HCT116 (cell line): ENCODE measurements around the gene OR5I1. TPM values are rescaled to one million over a fixed set of nuclear protein-coding genes. Genes with fewer than 3 reads are reported as not detected.

Experiments
- ATAC-seq: fragments of 200-7000 bp; cut with Tn5 transposase; 2 replicates; pipeline ENCODE4 v1.9.1; 2020; ENCODE audit warnings: mild to moderate bottlenecking, moderate library complexity
- BruUV-seq: library from RNA; stranded (reverse); fragments of 400-500 nt; replicated peaks from 2 replicates; lab custom pipeline; 2021; lab: Mats Ljungman, UMichigan
- CTCF ChIA-PET: fragments of 300-600 bp; sonication (Branson Sonifier 250); formaldehyde crosslinking; loops from one replicate; lab custom pipeline; 2021; ENCODE audit warnings: antibody characterized with exemption; lab: Charles Lee
- POLR2A ChIA-PET: fragments of 300-600, 350-600 bp; sonication (Branson Sonifier 250); formaldehyde crosslinking; loops from one replicate; lab custom pipeline; 2021; ENCODE audit warnings: antibody characterized with exemption; lab: Charles Lee
- RAD21 ChIA-PET, 2 experiments: fragments of 300-600 bp; sonication (Branson Sonifier 250); formaldehyde crosslinking; loops; one replicate each; lab custom pipeline; 2023; ENCODE audit warnings: low total read pairs in 2 of 2; ENCODE audit not compliant: uncharacterized antibody in 2 of 2, unreplicated experiment in 2 of 2, low non-redundant PET in 1 of 2; lab: Charles Lee
- DNase-seq: peaks from one replicate; pipeline ENCODE4 v3.0.0-alpha.2; 2010; ENCODE audit warnings: low read depth, low spot score
- H2AFZ ChIP-seq: fragments of 200-600 bp; shearing (Covaris generic), sonication (generic); 2 replicates; pipeline ENCODE4 v1.6.1; 2017; ENCODE audit warnings: low read depth, mixed run types, mixed read lengths, antibody characterized with exemption, low read length; ENCODE audit not compliant: poor library complexity, severe bottlenecking
- H3K27ac ChIP-seq: 2 replicates; pipeline ENCODE4 v1.5.1; 2012; ENCODE audit warnings: low read depth, low read length
- H3K27me3 ChIP-seq: fragments of 200-600 bp; sonication (generic); 2 replicates; pipeline ENCODE4 v1.6.1; 2016; ENCODE audit warnings: mixed run types, low read length, mixed read lengths; ENCODE audit not compliant: insufficient read depth
- H3K36me3 ChIP-seq, 2 experiments: fragments of 200-500 bp in 1 of 2; fragments of 200-600 bp in 1 of 2; sonication (Bioruptor generic) in 1 of 2; sonication (generic) in 1 of 2; 2 replicates each; pipeline versions ENCODE4 v1.5.1 to v1.6.1; 2014 to 2016; ENCODE audit warnings: low read length in 2 of 2, inconsistent platforms in 1 of 2, mixed read lengths in 1 of 2, mixed run types in 1 of 2; ENCODE audit not compliant: insufficient read depth in 2 of 2, control insufficient read depth in 1 of 2
- H3K4me1 ChIP-seq, 2 experiments: fragments of 200-600 bp in 1 of 2; sonication (generic) in 1 of 2; 2 replicates each; pipeline versions ENCODE4 v1.5.1 to v1.6.1; 2012 to 2017; ENCODE audit warnings: low read length in 2 of 2, inconsistent platforms in 1 of 2, mild to moderate bottlenecking in 1 of 2, mixed read lengths in 1 of 2, mixed run types in 1 of 2, moderate library complexity in 1 of 2; ENCODE audit not compliant: insufficient read depth in 2 of 2, control insufficient read depth in 1 of 2
- H3K4me2 ChIP-seq: fragments of 200-600 bp; sonication (generic); 2 replicates; pipeline ENCODE4 v1.6.1; 2017; ENCODE audit warnings: mixed run types, low read length, mixed read lengths
- H3K4me3 ChIP-seq, 2 experiments: fragments of 200-600 bp in 1 of 2; sonication (generic) in 1 of 2; replicated peaks in 1 of 2; 2 replicates each; pipeline ENCODE4 v1.5.1; 2011 to 2016; ENCODE audit warnings: low read length in 2 of 2, control low read depth in 1 of 2, low read depth in 1 of 2, mild to moderate bottlenecking in 1 of 2, mixed read lengths in 1 of 2, mixed run types in 1 of 2
- H3K79me2 ChIP-seq: fragments of 200-600 bp; sonication (generic); 2 replicates; pipeline ENCODE4 v1.6.1; 2017; ENCODE audit warnings: mild to moderate bottlenecking, mixed run types, low read length, moderate library complexity, mixed read lengths; ENCODE audit not compliant: insufficient read depth
- H3K9ac ChIP-seq: fragments of 200-600 bp; sonication (generic); 2 replicates; pipeline ENCODE4 v1.6.1; 2016; ENCODE audit warnings: low read length, mixed read lengths
- H3K9me2 ChIP-seq: fragments of 200-600 bp; sonication (generic), shearing (Covaris generic); 2 replicates; pipeline ENCODE4 v1.6.1; 2017; ENCODE audit warnings: mixed run types, mild to moderate bottlenecking, moderate library complexity; ENCODE audit not compliant: insufficient read depth
- H3K9me3 ChIP-seq, 2 experiments: fragments of 200-500 bp in 1 of 2; fragments of 200-600 bp in 1 of 2; sonication (Bioruptor generic) in 1 of 2; sonication (generic) in 1 of 2; 2 replicates each; pipeline ENCODE4 v1.6.1; 2014 to 2017; ENCODE audit warnings: low read length in 2 of 2, mixed read lengths in 2 of 2, inconsistent platforms in 1 of 2, low read depth in 1 of 2, mild to moderate bottlenecking in 1 of 2, mixed run types in 1 of 2, moderate library complexity in 1 of 2; ENCODE audit not compliant: control insufficient read depth in 1 of 2, insufficient read depth in 1 of 2
- H4K20me1 ChIP-seq: fragments of 200-600 bp; sonication (generic), shearing (Covaris generic); 2 replicates; pipeline ENCODE4 v1.6.1; 2017; ENCODE audit warnings: mixed run types, mild to moderate bottlenecking, moderate library complexity; ENCODE audit not compliant: insufficient read depth
- CBX3 ChIP-seq: IDR thresholded peaks from 2 replicates; pipeline ENCODE4 v1.6.1; 2012; ENCODE audit warnings: low read depth
- CEBPB ChIP-seq: IDR thresholded peaks from 2 replicates; pipeline ENCODE4 v1.6.1; 2012; ENCODE audit warnings: low read depth
- ELF1 ChIP-seq: IDR thresholded peaks from 2 replicates; pipeline ENCODE4 v1.6.1; 2012; ENCODE audit warnings: low read depth, borderline replicate concordance
- POLR2A ChIP-seq: IDR thresholded peaks from 2 replicates; pipeline ENCODE4 v1.7.0; 2011; ENCODE audit warnings: borderline replicate concordance; ENCODE audit not compliant: insufficient read depth, insufficient read length; ENCODE audit errors: extremely low read depth
- RAD21 ChIP-seq: IDR thresholded peaks from 2 replicates; pipeline ENCODE4 v1.6.1; 2012; ENCODE audit warnings: low read depth, mild to moderate bottlenecking
- SIN3A ChIP-seq: IDR thresholded peaks from 2 replicates; pipeline ENCODE4 v1.6.1; 2012; ENCODE audit warnings: low read depth
- SP1 ChIP-seq: IDR thresholded peaks from 2 replicates; pipeline ENCODE4 v1.6.1; 2012; ENCODE audit warnings: low read depth
- SRF ChIP-seq: IDR thresholded peaks from 2 replicates; pipeline ENCODE4 v1.6.1; 2012; ENCODE audit warnings: low read depth
- TCF7L2 ChIP-seq: IDR thresholded peaks from 2 replicates; pipeline ENCODE4 v1.7.0; 2011; ENCODE audit warnings: borderline replicate concordance, inconsistent platforms; ENCODE audit not compliant: insufficient read depth, insufficient read length; ENCODE audit errors: extremely low read depth
- ZFX ChIP-seq: fragments of 450-650 bp; IDR thresholded peaks from 2 replicates; pipeline ENCODE4 v1.6.1; 2017
- intact Hi-C: fragments of 100-400 bp; cut with micrococcal nuclease; formaldehyde crosslinking; loops from 2 replicates; pipeline ENCODE4 v1.10.0; 2022
- total RNA-seq: library from RNA; stranded (reverse); gene quantifications from one replicate; pipeline ENCODE4 v1.2.1, GENCODE V29; 2021; ENCODE audit not compliant: unreplicated experiment
- TF ChIP-seq, protein P1 (sequence below): IDR thresholded peaks from 2 replicates; pipeline ENCODE4 v1.6.1; 2012; ENCODE audit warnings: low read depth

OR5I1 gene
- total RNA-seq, 1 experiment from 2014 or later, result not detected

DNA sequence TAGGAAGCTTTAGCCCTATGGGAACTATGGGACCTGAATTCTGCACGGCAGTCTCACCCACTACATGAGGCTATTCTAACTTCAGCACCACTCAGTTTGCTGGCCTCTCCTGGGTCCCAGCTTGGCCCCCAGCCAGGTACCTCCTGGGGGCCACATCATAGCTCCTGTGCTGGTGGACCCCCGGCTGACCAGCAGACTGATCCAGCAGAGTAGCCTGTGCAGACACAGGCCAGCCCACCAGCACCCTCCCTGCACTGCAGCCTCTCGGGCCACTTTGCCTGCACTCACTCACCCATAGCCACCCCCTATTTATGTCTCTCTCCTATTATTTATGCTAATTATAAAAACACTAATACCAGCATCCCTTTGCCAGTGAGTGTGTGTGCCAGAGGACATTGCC is 34.7 kb upstream of the OR5I1 start (continued):
- TF ChIP-seq, protein P1, sequence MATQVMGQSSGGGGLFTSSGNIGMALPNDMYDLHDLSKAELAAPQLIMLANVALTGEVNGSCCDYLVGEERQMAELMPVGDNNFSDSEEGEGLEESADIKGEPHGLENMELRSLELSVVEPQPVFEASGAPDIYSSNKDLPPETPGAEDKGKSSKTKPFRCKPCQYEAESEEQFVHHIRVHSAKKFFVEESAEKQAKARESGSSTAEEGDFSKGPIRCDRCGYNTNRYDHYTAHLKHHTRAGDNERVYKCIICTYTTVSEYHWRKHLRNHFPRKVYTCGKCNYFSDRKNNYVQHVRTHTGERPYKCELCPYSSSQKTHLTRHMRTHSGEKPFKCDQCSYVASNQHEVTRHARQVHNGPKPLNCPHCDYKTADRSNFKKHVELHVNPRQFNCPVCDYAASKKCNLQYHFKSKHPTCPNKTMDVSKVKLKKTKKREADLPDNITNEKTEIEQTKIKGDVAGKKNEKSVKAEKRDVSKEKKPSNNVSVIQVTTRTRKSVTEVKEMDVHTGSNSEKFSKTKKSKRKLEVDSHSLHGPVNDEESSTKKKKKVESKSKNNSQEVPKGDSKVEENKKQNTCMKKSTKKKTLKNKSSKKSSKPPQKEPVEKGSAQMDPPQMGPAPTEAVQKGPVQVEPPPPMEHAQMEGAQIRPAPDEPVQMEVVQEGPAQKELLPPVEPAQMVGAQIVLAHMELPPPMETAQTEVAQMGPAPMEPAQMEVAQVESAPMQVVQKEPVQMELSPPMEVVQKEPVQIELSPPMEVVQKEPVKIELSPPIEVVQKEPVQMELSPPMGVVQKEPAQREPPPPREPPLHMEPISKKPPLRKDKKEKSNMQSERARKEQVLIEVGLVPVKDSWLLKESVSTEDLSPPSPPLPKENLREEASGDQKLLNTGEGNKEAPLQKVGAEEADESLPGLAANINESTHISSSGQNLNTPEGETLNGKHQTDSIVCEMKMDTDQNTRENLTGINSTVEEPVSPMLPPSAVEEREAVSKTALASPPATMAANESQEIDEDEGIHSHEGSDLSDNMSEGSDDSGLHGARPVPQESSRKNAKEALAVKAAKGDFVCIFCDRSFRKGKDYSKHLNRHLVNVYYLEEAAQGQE, result no peak
- TF ChIP-seq CBX3 (no peak), POLR2A (no peak), CEBPB (no peak), ZFX (no peak)

DNA sequence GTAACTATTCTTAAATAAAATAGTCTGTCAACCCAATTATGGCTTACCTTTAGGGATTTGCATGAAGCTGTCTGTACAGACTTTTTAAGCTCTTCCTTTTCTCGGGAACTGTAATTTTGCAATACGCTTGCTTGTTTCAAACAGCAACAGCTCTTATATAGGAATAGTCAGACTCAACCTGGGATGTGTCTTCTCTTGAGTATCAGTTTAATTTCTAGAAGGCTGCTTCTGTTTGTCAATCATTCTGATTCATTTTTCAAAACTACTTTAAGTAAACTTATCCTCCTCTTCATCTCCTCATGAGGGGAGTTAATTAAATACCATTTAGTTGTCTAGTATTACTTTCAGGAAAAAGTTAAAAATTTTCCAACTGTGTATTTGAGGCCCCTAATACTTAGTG is 33.6 kb upstream of the OR5I1 start, which contains the start of gene OR10AG1:
Gene OR10AG1, minus strand, starts transcription at position 101 of the 400 bp plus-strand sequence. Its CDS starts 38 bp downstream, at position 63.
- intact Hi-C loops, result no loop called here
- Histone ChIP-seq H3K27me3 (no peaks in the 10 kb centered on the region), H3K36me3 (no peaks in the 10 kb centered on the region), H3K9me3 (peaks cover 0 to 14% of the 10 kb centered on the region in 2 experiments; a peak in 2 of 4 replicates), H3K79me2 (no peaks in the 10 kb centered on the region), H3K9me2 (no peaks in the 10 kb centered on the region), H3K4me3 (no peak within 1 kb of the TSS), H3K27ac (no peak within 1 kb of the TSS), H2AFZ (no peak within 1 kb of the TSS), H3K4me2 (no peak within 1 kb of the TSS), H4K20me1 (no peaks in the 10 kb centered on the region), H3K9ac (no peak within 1 kb of the TSS), H3K4me1 (no peaks in the 10 kb centered on the region)
- POLR2A ChIA-PET, result no interaction called here
- no TSS peak for BruUV-seq
- TF ChIP-seq SIN3A (no peak), POLR2A (no peak), TCF7L2 (no peak), RAD21 (no peak), SRF (no peak), ELF1 (no peak), SP1 (no peak)
- TF ChIP-seq, protein P1, result no peak
- CTCF ChIA-PET, result no interaction called here
- ATAC-seq (no peak), DNase-seq (no peak)
- RAD21 ChIA-PET, result no interaction called here
